ENCODE results near the gene SAV1.
"Not testable (repeated sequence)": the region's sequence is repeated elsewhere in the genome, so short reads cannot be mapped to it uniquely, and the experiment has no call there.

- not testable (repeated sequence) for TF ChIP-seq YY1 (IDR thresholded peaks at IDR 0.05; ENCODE audit: low read depth); MEF2A (IDR thresholded peaks at IDR 0.05; ENCODE audit: borderline replicate concordance, low read depth); RFX5 (IDR thresholded peaks at IDR 0.05; ENCODE audit: low read length); CTCF (IDR thresholded peaks at IDR 0.05); GABPA (IDR thresholded peaks at IDR 0.05; ENCODE audit: low read depth); POLR2AphosphoS5 (IDR thresholded peaks at IDR 0.05; ENCODE audit: low read depth, low read length); USF1 (IDR thresholded peaks at IDR 0.05; ENCODE audit: borderline replicate concordance, low read depth); TAF1 (IDR thresholded peaks at IDR 0.05; ENCODE audit: borderline replicate concordance, low read depth, low read length); EP300 (IDR thresholded peaks at IDR 0.05; ENCODE audit: borderline replicate concordance in 1 of 2, low read depth in 1 of 2, low read length in 1 of 2); USF2 (IDR thresholded peaks at IDR 0.05; ENCODE audit: borderline replicate concordance, low read depth, low read length); MAX (IDR thresholded peaks at IDR 0.05; ENCODE audit: low read depth)
Measured at GRCh38 chr14:50624947-50625346, 43.2 kb downstream of the SAV1 start.

Data from SK-N-SH (cell line).